ENCODE data around the gene PLXDC1.
"Not testable (repeated sequence)": the region's sequence is repeated elsewhere in the genome, so short reads cannot be mapped to it uniquely, and the experiment has no call there.

The PLXDC1 gene

GRCh38 chr17:39151943-39152818 is 744 bp upstream of the PLXDC1 start:
- peak; percentile 12 to 74 (median 42) for DNase-seq

DNA sequence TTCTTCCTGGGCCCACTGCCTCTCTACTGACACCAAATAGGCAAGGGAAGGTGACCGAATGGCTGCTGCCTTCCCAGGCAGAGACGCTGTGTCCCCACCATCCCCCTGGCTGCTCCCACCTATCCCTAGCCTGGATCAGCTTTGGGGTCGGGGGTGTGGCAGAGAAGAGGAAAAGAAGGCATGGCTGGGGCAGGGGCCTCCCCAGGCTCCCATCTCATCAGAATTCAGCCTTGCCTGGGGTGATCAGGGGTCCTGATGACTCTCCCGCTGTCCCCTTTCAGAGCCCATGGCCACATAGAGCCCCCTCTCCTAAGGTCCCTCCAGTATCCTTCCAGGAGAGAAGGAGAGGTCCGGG is 665 bp downstream of the PLXDC1 start:
- no peak for DNase-seq

DNA sequence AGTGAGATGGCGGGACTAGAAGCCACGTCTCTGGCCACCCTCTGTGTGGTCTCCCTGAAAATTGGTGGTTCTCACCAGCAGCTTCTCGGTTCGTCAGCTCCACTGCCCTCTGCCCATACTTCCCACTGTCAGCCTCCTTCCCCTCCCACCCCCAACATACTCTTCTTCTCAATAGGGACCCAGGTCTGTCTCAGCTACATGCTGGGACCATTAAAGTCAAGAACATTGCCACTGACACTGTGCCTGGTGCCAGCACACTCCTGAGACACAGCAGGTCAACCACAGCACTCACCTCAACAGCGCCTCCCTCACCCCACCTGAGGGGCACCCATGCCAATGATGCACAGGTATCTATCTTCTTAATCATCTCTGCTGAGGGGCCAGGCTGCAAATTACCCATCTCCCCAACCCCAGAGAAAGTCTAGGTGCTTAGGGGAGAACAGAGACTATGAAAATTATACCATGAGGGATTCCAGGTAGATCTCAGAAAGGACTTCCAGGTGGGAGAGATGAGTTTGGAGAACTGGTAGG is 1.3 kb downstream of the PLXDC1 start:
- no peak for DNase-seq

DNA sequence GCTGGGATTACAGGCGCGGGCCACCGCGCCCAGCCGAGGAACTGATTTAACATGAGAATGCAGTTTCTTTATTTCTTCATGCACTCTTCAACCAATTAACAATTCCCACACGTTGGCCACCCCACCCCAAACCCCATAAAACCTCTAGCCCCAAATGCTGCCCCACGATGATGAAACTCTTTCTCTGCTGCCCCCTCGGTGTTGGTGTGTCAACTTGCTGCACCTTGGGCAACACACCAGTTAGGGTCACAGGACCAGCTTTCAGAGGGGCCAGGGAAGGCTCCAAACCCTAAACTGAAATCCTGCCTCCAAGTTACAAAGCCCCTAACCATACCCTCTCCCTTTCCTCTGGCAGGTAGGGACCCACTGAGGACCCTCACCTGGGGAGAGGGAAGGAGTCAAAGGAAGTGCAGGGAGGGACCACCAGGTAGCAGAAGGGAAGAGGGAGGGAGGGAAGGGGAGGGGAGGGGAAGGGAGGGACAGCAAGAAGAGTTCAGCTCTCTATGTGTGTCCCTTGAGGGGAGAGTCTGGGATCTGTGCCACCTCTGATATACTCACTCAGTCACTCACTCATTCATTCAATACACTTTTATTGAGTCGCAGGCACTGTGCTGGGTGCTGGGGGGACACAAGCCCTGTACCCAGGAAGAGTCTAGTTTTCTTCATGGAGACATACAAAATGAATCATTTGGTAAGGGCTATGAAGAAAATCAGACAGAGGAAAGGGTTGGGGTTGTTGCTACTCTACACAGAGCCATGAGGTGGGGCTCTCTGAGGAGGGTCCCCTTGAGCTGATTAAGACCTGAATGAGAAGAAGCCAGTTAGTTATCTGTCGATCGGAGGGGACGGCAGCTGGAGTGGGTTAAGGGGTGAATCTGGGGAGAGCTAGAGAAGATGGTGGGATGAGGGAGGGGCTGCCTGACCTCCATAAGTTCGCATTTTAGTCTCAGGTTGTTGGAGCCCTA is 3.9 kb downstream of the PLXDC1 start:
- DNase-seq, result no peak

- no peak for DNase-seq
Measured at GRCh38 chr17:39146273-39146672, 5.2 kb downstream of the PLXDC1 start.

DNA sequence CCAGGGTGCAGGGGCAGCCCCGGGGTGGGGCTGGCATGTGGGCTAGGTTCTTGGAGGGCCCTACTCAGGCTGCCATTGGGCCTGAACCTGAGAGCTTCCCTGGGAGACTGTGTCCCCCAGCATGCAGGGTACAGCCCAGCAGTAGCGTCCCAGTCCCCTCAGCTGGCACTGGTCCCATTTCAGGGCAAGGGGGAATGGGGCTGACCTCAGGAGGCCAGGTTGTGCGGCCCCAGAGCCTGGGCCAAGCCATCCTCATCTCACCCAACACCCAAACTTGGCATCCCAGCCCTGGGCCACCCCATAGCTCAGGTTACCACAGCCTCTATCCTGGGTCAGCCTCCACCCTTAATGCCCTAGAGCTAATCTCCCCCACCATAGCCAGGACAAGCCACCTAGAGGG is 6.3 kb downstream of the PLXDC1 start:
- no peak for DNase-seq

DNA sequence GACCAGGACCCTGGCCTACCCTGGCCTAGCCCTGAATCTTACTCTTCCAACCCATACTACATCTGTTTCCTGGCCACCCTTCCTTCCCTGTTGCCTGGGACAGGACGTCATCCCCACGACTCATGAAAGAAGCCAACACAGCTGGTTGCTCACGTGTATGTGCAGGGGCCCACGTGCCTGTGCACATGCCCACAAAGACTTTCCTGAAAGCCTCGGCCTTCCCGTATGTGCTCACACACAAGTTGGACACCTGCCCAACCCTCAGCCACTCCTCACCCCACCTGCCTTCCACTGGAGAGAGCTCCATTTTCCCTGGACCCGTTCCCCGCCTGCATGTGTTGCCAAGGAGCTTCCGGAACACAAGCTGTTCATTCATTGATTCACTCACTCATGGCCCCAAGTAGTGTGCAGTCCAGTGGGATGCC is 7.0 kb downstream of the PLXDC1 start:
- DNase-seq, result no peak

- DNase-seq, result no peak
Measured at GRCh38 chr17:39143552-39144093, 7.8 kb downstream of the PLXDC1 start.

GRCh38 chr17:39141915-39142664 is 9.3 kb downstream of the PLXDC1 start:
- DNase-seq, result no peak

DNA sequence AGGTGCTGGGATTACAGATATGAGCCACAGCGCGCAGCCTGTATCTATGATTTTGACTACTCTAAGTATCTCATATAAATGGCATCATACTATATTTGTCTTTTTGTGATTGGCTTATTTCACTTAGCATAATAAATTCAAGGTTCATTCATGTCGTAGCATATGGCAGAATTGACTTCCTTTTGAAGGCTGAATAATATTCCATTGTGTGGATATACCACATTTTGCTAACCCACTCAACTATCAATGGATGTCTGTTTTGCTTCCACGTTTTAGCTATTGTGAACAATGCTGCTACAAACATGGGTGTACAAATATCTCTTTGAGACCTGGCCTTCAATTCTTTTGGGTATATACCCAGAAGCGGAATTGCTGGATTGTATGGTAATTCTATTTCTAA is 10.1 kb downstream of the PLXDC1 start:
- DNase-seq, result no peak

- no peak for DNase-seq
Measured at GRCh38 chr17:39139561-39139960, 11.9 kb downstream of the PLXDC1 start.

- no peak for DNase-seq
Measured at GRCh38 chr17:39139161-39139511, 12.3 kb downstream of the PLXDC1 start.

DNA sequence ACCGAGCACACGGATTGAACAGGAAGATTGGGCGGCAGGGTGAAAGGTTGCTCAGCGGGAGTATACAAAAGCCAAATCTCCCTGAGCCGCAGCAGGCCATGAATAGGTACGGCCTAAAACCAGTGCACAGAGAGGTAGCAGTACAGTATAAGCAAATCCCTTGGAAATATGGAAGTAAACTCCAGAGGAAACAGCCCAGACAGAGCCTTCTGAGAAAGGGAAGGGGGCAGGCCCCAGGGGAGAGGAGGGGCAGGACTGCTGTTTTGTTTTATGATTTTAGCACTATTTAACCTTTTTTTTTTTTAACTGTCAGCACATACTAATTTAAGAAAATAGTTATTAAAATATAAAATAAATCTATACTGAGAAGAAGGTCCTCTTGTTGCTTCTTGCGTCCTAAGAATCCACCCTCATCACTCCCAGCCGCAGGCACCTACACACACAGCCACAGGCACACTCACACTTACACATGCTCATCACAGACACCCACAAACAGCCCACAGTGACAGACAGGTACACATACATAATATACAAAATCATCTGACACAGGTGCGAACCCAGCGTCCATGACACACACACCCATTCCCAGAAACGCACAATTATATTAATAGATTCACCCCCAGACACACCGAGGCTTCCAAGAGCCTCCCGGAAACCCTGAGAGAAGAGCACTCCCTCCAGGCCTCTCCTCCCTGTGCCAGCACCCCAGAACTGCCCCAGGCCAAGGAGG is 12.8 kb downstream of the PLXDC1 start:
- DNase-seq, result no peak

GRCh38 chr17:39134878-39135277 is 16.6 kb downstream of the PLXDC1 start:
- no peak for DNase-seq

GRCh38 chr17:39132192-39132610 is 19.2 kb downstream of the PLXDC1 start:
- DNase-seq, result no peak

GRCh38 chr17:39131616-39132015 is 19.8 kb downstream of the PLXDC1 start:
- no peak for DNase-seq

GRCh38 chr17:39130205-39130604 is 21.2 kb downstream of the PLXDC1 start:
- DNase-seq, result no peak

- not testable (repeated sequence) for DNase-seq
Measured at GRCh38 chr17:39129544-39129943, 21.9 kb downstream of the PLXDC1 start.

DNA sequence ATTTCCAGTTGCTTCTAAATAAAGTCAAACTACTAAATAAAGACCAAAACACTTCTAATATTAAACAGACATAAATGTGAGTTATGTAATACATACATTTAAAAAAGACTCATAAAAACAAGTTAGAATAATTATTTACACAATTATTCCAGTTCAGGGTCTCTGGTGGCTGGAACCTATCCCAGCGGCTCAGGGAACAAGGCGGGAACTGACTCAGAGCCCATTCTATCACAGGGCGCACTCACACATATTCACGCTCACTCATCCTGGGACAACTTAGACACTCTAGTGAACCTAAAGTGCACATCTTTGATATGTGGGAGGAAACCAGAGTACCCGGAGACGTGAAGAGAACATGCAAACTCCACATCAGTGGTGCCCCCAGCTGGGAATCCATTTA is 25.0 kb downstream of the PLXDC1 start:
- DNase-seq, result no peak

- no peak for DNase-seq
Measured at GRCh38 chr17:39125143-39125875, 26.1 kb downstream of the PLXDC1 start.

DNA sequence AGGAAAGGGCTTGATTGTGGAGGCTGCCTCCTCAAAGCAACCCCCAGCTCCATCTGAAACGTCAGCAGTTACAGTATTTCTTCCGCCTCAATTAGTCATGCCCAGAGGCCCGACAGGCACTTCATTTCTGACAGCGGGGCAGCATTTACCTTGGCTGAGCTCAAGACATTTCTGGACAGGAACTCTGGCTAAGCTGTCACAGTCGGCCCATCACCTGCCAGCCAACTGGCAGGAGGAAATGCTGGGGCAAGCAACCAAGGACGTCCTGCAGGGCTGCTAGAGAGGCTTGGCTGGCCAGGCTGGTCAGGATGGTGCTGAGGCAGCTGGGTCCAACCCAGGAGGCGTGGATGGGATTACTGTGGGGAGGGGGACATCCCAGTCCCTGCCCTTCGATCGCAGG is 27.8 kb downstream of the PLXDC1 start:
- DNase-seq, result no peak
